Cardiac muscle cell (in vitro differentiated cells and primary cell): ENCODE measurements around the gene CXCL1. TPM values are rescaled to one million over a fixed set of nuclear protein-coding genes. Genes with fewer than 3 reads are reported as not detected.

ENCODE experiments used
- DNase-seq, 2 donors: peaks; one replicate each; pipeline versions ENCODE4 v3.0.0 to v3.0.0-alpha.2; 2010 to 2017; ENCODE audit warnings: low read depth in 1 of 2, low spot score in 1 of 2
- H3K27ac ChIP-seq: fragments of 200-600 bp; sonication (generic); 2 replicates; pipeline ENCODE4 v1.5.1; 2016
- H3K27me3 ChIP-seq: fragments of 200-600 bp; sonication (generic); 2 replicates; pipeline ENCODE4 v1.6.0; 2016; ENCODE audit warnings: control low read depth
- H3K36me3 ChIP-seq: fragments of 200-600 bp; sonication (generic); 2 replicates; pipeline ENCODE4 v1.5.1; 2016; ENCODE audit warnings: control low read depth
- H3K4me1 ChIP-seq: fragments of 200-600 bp; sonication (generic); 2 replicates; pipeline ENCODE4 v1.8.1; 2017; ENCODE audit warnings: low read depth, mild to moderate bottlenecking, mixed run types
- H3K4me3 ChIP-seq: fragments of 200-600 bp; sonication (generic); 2 replicates; pipeline ENCODE4 v1.5.1; 2016; ENCODE audit warnings: mild to moderate bottlenecking
- H3K9me3 ChIP-seq: fragments of 200-600 bp; sonication (generic); 2 replicates; pipeline ENCODE4 v1.5.1; 2017; ENCODE audit warnings: low read depth, mild to moderate bottlenecking, control low read depth
- polyA plus RNA-seq: library from polyadenylated mRNA; unstranded; fragments of >200 nt; fragmentation: Nextera tagmentation; extraction: Ambion mirVana; gene quantifications from 2 replicates; pipeline ENCODE4 v1.2.1, GENCODE V29; 2016
- total RNA-seq: library from RNA; depleted of rRNA; stranded (reverse); fragments of >200 nt; gene quantifications from 2 replicates; pipeline ENCODE4 v1.2.3, GENCODE V29; 2016
- TF ChIP-seq, protein P1 (sequence below): IDR thresholded peaks from 2 replicates; pipeline ENCODE4 v1.5.1; 2012; ENCODE audit warnings: low read depth, mild to moderate bottlenecking, low read length

CXCL1 gene
- total and polyA plus RNA-seq, 2 experiments from 2014 or later, result not detected

DNA sequence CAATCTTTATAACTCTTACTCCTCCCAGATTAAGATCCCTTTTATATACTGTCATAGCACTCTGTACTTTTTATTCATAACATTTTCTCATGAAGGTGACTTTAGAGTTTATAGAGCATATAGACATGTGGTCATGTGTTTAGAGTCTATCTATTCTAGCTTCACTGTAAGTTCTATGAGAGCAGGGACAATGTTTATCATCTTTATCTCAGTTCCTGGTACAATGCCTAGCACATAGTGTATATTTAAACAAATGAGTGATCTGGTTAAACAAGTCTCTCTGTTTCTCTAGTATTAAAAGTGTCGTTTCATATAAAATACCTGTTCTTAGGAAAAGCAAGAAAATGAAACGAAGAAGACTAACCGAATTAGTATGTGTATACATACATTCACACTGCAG lies 29.5 kb upstream of the CXCL1 start:
- no peaks in the 10 kb centered on the region for H3K9me3 ChIP-seq
- TF ChIP-seq, protein P1, sequence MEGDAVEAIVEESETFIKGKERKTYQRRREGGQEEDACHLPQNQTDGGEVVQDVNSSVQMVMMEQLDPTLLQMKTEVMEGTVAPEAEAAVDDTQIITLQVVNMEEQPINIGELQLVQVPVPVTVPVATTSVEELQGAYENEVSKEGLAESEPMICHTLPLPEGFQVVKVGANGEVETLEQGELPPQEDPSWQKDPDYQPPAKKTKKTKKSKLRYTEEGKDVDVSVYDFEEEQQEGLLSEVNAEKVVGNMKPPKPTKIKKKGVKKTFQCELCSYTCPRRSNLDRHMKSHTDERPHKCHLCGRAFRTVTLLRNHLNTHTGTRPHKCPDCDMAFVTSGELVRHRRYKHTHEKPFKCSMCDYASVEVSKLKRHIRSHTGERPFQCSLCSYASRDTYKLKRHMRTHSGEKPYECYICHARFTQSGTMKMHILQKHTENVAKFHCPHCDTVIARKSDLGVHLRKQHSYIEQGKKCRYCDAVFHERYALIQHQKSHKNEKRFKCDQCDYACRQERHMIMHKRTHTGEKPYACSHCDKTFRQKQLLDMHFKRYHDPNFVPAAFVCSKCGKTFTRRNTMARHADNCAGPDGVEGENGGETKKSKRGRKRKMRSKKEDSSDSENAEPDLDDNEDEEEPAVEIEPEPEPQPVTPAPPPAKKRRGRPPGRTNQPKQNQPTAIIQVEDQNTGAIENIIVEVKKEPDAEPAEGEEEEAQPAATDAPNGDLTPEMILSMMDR, result no peak
- no peak overlapping the region for H3K27ac ChIP-seq
- no peak overlapping the region for H3K4me3 ChIP-seq
- no peaks in the 10 kb centered on the region for H3K36me3 ChIP-seq
- H3K27me3 ChIP-seq, result peaks cover 36% of the 10 kb centered on the region
- no peak for DNase-seq
- H3K4me1 ChIP-seq, result no peaks in the 10 kb centered on the region

DNA sequence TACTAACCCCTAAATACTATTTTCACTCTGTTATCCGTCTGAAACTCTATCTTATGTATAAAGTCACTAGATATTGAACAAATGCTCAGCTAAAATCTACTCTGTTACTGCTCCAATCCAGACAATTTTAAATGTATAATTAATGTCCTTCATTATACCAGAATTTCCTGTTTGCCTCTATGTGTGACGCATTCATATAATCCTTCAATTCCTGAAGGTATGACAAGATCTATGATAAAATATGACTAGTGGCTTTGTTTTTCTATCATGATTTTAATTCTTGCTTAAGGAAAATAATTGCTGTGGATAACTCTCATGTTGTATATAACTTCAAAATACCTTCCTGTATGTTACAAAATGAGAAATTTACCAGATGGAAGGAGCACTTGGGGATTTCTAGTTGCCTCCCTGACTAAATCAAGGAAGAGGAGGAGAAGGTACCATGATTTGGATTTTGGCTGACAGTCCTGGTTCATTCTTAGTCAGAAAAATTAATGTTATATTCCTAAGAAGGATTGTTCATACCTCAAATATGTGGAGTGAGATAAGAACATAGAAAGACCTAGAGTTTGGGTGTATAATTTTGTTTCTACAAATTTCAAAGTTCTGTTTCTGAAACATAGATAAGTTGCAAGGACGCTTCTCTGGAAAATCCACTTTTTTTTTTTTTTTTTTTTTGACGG lies 27.8 kb upstream of the CXCL1 start:
- Histone ChIP-seq H3K27me3 (peaks cover 32% of the 10 kb centered on the region), H3K36me3 (no peaks in the 10 kb centered on the region)
- DNase-seq, result peak in 1 of 2 donors; percentile 48

DNA sequence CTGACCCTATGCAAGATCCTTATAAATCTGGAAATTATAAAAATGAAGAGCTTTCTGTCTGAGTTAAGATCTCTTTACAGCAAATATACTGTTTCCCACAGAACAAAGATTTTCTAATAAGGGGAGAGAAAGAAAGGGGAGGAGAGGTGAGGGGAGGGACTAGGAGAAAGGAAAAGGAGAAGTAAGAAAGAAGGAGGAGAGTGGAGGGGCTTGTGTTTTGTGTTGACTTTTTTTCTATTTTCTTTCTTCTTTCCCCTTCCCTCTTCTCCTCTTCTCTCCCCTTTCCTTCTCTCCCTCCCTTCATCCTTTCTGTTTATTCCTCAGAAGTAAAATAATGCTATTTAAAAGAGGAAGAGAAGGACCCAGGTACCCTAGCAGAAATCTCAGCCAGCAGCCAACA lies 26.5 kb upstream of the CXCL1 start:
- H3K27me3 ChIP-seq, result peaks cover 22% of the 10 kb centered on the region
- H3K4me1 ChIP-seq, result no peaks in the 10 kb centered on the region
- no peak overlapping the region for H3K27ac ChIP-seq
- H3K36me3 ChIP-seq, result no peaks in the 10 kb centered on the region
- no peak overlapping the region for H3K4me3 ChIP-seq
- DNase-seq, result no peak
- TF ChIP-seq, protein P1, result no peak
- H3K9me3 ChIP-seq, result no peaks in the 10 kb centered on the region

More for the DNA sequence above, 27.8 kb upstream of the CXCL1 start:
- TF ChIP-seq, protein P1, result no peak
- no peaks in the 10 kb centered on the region for H3K4me1 ChIP-seq
- no peaks in the 10 kb centered on the region for H3K9me3 ChIP-seq
- no peak overlapping the region for H3K4me3 ChIP-seq
- no peak overlapping the region for H3K27ac ChIP-seq

- H3K4me3 ChIP-seq, result no peak overlapping the region
- no peak for DNase-seq
These were observed 25.8 kb upstream of the CXCL1 start for GRCh38 chr4:73843369-73843768.

GRCh38 chr4:73844345-73844744 lies 24.8 kb upstream of the CXCL1 start:
- no peaks in the 10 kb centered on the region for H3K9me3 ChIP-seq
- H3K36me3 ChIP-seq, result no peaks in the 10 kb centered on the region
- no peak overlapping the region for H3K27ac ChIP-seq
- TF ChIP-seq, protein P1, result no peak
- DNase-seq, result peak in 1 of 2 donors; percentile 70
- H3K4me3 ChIP-seq, result no peak overlapping the region
- H3K4me1 ChIP-seq, result no peaks in the 10 kb centered on the region
- peaks cover 19% of the 10 kb centered on the region for H3K27me3 ChIP-seq

More at GRCh38 chr4:73843369-73843768, 25.8 kb upstream of the CXCL1 start:
- no peaks in the 10 kb centered on the region for H3K9me3 ChIP-seq
- H3K27me3 ChIP-seq, result peaks cover 22% of the 10 kb centered on the region
- no peaks in the 10 kb centered on the region for H3K36me3 ChIP-seq
- H3K27ac ChIP-seq, result no peak overlapping the region
- H3K4me1 ChIP-seq, result no peaks in the 10 kb centered on the region
- TF ChIP-seq, protein P1, result no peak
